Activated CD8-positive, alpha-beta memory T cell treated with anti-CD3 and anti-CD28 coated beads, Interleukin-2, amount 50 U/mL, for 24 hours (primary cell): ENCODE results near the gene FAAP24.
"Not testable (repeated sequence)": the region's sequence is repeated elsewhere in the genome, so short reads cannot be mapped to it uniquely, and the experiment has no call there.

Experiments
- DNase-seq: peaks from one replicate; pipeline ENCODE4 v3.0.0-alpha.2; 2020; ENCODE audit errors: extremely low read depth

FAAP24 gene

GRCh38 chr19:32998722-32999121, 26.7 kb downstream of the FAAP24 start:
- no peak for DNase-seq

DNA sequence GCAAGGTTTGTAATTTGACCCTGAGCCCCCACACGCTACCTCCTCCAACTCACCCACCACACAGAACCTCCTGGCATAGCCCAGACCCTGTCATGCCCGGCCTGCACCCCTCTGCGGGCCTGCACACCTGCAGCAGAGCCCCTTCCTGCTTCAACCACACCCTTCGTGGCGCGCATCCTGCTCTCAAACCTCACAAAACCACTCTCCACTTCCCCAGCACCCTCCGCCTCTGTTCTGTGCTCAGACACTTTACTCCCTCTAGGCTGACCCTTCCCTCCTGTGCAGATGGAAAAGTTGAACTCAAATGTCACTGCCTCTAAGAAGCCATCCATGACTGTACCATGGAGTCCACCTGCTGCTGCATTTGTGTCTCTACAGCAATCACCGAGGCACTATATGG, 28.5 kb downstream of the FAAP24 start:
- DNase-seq, result no peak

DNA sequence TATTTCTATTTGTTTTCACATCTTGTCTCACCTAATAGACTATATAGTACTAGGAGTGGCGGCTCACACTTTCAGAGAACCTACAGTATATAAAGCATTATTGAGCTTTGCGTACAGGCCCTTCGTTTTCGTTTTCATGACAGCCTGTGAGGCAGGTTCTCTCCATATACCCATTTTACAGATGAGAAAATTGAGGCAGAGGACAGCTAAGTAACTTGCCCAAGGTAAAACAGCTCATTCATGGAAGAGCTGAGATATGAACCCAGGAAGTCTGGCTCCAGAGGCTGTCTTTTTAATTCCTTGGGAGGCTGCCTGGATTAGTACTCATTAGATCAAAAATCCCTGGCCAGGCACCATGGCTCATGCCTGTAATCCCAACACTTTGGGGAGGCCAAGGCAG, 28.9 kb downstream of the FAAP24 start:
- DNase-seq, result no peak

GRCh38 chr19:33002126-33002865, 30.3 kb downstream of the FAAP24 start:
- not testable (repeated sequence) for DNase-seq

GRCh38 chr19:33003424-33004024, 31.5 kb downstream of the FAAP24 start:
- not testable (repeated sequence) for DNase-seq

DNA sequence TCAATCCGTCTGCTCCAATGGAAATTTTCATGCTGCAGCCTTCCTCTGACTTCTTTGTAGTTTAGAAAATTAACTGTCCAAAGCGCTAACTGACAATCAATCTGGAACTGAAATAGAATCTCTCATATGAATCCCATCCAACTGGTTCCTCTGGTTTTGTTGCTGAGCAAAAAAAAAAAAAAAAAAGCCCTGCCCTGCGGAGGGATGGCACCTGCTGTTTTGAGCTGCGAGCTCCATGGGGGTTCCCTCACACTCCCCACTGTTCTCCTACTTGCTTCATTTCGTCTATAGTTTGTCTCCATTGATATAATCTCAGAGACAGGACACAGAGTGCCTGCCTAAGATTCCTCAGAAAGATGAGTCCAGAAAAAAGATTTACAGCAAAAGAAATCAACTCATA, 33.4 kb downstream of the FAAP24 start:
- DNase-seq, result no peak

- no peak for DNase-seq
These were observed 36.7 kb downstream of the FAAP24 start for GRCh38 chr19:33008738-33009137.

GRCh38 chr19:33010891-33011290, 38.8 kb downstream of the FAAP24 start:
- DNase-seq, result not testable (repeated sequence)

GRCh38 chr19:33022472-33023116, 50.6 kb downstream of the FAAP24 start:
- DNase-seq, result no peak

DNA sequence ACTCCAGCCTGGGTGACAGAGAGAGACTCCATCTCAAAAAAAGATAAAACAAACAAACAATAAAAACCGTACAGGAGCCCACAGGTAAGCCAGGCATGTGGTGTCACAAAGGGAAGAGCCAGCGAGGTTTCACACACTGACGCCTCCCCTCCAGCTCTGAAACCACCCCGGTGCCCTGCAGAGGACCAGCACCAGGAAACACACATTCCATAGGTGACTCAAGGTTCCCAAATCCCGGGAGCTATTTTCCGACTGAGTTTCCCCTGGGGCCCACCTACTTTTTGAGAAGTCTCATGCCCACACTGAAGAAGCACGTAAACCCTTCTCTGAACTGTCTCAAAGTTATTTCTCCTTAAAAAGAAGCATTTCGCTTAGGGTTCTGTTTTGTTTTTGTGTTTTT, 52.4 kb downstream of the FAAP24 start:
- no peak for DNase-seq

DNA sequence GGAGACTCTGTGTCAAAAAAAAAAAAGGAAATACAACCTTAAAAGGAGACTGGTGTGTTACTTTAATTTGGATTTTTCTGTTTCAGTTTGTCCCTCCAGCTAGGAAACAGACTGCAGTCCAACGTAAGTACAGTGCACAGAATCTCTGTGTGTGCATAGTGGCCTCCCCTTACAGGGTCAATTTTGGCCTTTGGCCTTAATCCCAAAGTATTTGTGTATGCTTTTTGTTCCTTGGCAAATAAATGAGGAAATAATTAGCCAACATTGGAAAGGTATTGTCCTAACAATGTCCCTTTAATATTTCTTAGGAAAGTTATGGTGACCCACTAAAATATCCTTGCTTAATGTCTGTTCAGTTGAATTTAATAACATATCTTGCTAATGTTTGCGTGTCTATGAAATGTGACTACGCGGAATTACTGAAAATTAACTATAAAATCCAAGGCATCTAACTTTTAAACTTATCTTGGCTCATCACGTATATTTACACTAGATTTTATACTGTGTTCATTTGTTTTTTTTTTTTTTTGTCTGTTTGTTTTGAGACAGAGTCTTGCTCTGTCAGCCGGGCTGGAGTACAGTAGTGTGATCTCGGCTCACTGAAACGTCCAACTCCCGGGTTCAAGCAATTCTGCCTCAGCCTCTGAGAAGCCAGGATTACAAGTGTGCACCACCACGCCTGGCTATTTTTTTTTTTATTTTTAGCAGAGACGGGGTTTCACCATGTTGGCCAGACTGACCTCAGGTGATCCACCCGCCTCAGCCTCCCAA, 53.6 kb downstream of the FAAP24 start:
- not testable (repeated sequence) for DNase-seq

- not testable (repeated sequence) for DNase-seq
These were observed 54.6 kb downstream of the FAAP24 start for GRCh38 chr19:33026602-33027001.
